ENCODE measurements around the gene SGSH. TPM values are rescaled to one million over a fixed set of nuclear protein-coding genes. Genes with fewer than 3 reads are reported as not detected.

Gene SGSH
- total RNA-seq, 5 donors from 2014 or later (not counting 1 experiment from before 2014, with no cell fraction given), result 133 to 197 (median 155) TPM

DNA sequence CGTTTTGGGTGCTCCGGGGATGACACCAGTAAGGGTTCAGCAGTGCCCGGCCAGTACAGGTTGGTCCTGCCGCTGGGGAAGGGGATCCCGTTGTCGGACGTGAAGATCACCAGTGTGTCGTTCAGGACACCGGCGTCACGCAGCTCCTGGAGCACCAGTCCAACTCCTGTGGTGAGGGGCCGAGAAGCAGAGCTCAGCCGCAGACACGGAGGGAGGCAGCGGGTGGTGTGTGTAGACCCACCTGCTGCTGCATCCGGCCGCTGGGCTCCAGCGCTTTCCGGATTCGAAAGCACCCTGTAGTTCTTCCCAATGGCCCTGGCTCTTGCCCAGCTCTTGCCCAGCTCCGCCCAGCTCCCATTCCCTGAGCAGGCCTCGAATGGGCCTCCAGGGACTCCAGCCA lies 8.0 kb downstream of the SGSH start:
- Mint-ChIP-seq H3K36me3 (peaks cover 15% of the 10 kb centered on the region), H3K27me3 (no peaks in the 10 kb centered on the region), H3K4me3 (no peak overlapping the region), H3K4me1 (peaks cover under 1 to 8% (median 7%) of the 10 kb centered on the region in 3 donors), H3K9me3 (no peaks in the 10 kb centered on the region), H3K27ac (no peak overlapping the region)
- ATAC-seq (replicated peaks in 1 of 4), result no peak
- DNase-seq, result no peak
- H3K4me1 ChIP-seq (ENCODE audit: control insufficient read depth in 1 of 2, extremely low read depth in 1 of 2, insufficient read depth in 2 of 2, low read length in 2 of 2), result peaks cover 0 to 7% of the 10 kb centered on the region in 2 experiments
- CTCF ChIA-PET, result no interaction called here
- H3K36me3 ChIP-seq (ENCODE audit: control insufficient read depth in 2 of 2, extremely low read depth in 1 of 2, insufficient read depth in 1 of 2, low read length in 1 of 2), result peaks cover 35 to 81% of the 10 kb centered on the region in 2 donors
- H3K4me3 ChIP-seq (ENCODE audit: control insufficient read depth in 1 of 2, extremely low read depth in 1 of 2, low read length in 1 of 2), result no peak overlapping the region
- no peak overlapping the region for H3K27ac ChIP-seq (ENCODE audit: low read length)
- WGBS (ENCODE audit: insufficient coverage), result 98% methylated on average over 22 of the region's 22 CpGs
- H3K9me3 ChIP-seq, result no peaks in the 10 kb centered on the region
- H3K27me3 ChIP-seq (replicated peaks in 1 of 2; ENCODE audit: control insufficient read depth in 2 of 2, extremely low read depth in 1 of 2, insufficient read depth in 2 of 2, low read length in 1 of 2), result peaks cover 0 to 1% of the 10 kb centered on the region in 2 experiments
- POLR2A ChIA-PET, result no interaction called here

GRCh38 chr17:80210348-80211108 lies 9.6 kb downstream of the SGSH start:
- Mint-ChIP-seq H3K36me3 (peaks cover 7% of the 10 kb centered on the region), H3K27me3 (no peaks in the 10 kb centered on the region), H3K9me3 (no peaks in the 10 kb centered on the region), H3K4me1 (peaks cover 0 to 2% (median 0%) of the 10 kb centered on the region in 3 donors), H3K27ac (no peak overlapping the region), H3K4me3 (no peak overlapping the region)
- ChIA-PET POLR2A (no interaction called here), CTCF (interaction anchor here in 1 of 2 donors (0.6 kb wide), 1 partner anchor 8 kb away, joined by 4 read pairs; no protein-coding TSS in a partner anchor)
- peaks cover 30 to 67% of the 10 kb centered on the region in 2 donors for H3K36me3 ChIP-seq (ENCODE audit: control insufficient read depth in 2 of 2, extremely low read depth in 1 of 2, insufficient read depth in 1 of 2, low read length in 1 of 2)
- no peak for DNase-seq
- no peaks in the 10 kb centered on the region for H3K9me3 ChIP-seq
- no peak for ATAC-seq (replicated peaks in 1 of 4)
- no peak overlapping the region for H3K4me3 ChIP-seq (ENCODE audit: control insufficient read depth in 1 of 2, extremely low read depth in 1 of 2, low read length in 1 of 2)
- H3K4me1 ChIP-seq (ENCODE audit: control insufficient read depth in 1 of 2, extremely low read depth in 1 of 2, insufficient read depth in 2 of 2, low read length in 2 of 2), result no peaks in the 10 kb centered on the region
- H3K27ac ChIP-seq (ENCODE audit: low read length), result no peak overlapping the region
- 95% methylated on average over 47 of the region's 47 CpGs for WGBS (ENCODE audit: insufficient coverage)
- no peaks in the 10 kb centered on the region for H3K27me3 ChIP-seq (replicated peaks in 1 of 2; ENCODE audit: control insufficient read depth in 2 of 2, extremely low read depth in 1 of 2, insufficient read depth in 2 of 2, low read length in 1 of 2)

GRCh38 chr17:80209765-80210164 lies 10.4 kb downstream of the SGSH start:
- Mint-ChIP-seq H3K27ac (no peak overlapping the region), H3K4me1 (peaks cover 0 to 2% (median 0%) of the 10 kb centered on the region in 3 donors), H3K9me3 (no peaks in the 10 kb centered on the region), H3K36me3 (peaks cover 7% of the 10 kb centered on the region), H3K27me3 (no peaks in the 10 kb centered on the region), H3K4me3 (no peak overlapping the region)
- no peak overlapping the region for H3K4me3 ChIP-seq (ENCODE audit: control insufficient read depth in 1 of 2, extremely low read depth in 1 of 2, low read length in 1 of 2)
- H3K4me1 ChIP-seq (ENCODE audit: control insufficient read depth in 1 of 2, extremely low read depth in 1 of 2, insufficient read depth in 2 of 2, low read length in 2 of 2), result no peaks in the 10 kb centered on the region
- H3K36me3 ChIP-seq (ENCODE audit: control insufficient read depth in 2 of 2, extremely low read depth in 1 of 2, insufficient read depth in 1 of 2, low read length in 1 of 2), result peaks cover 28 to 61% of the 10 kb centered on the region in 2 donors
- 98% methylated on average over 9 of the region's 12 CpGs for WGBS (ENCODE audit: insufficient coverage)
- ChIA-PET POLR2A (no interaction called here), CTCF (no interaction called here)
- H3K27ac ChIP-seq (ENCODE audit: low read length), result no peak overlapping the region
- no peaks in the 10 kb centered on the region for H3K9me3 ChIP-seq
- DNase-seq, result no peak
- no peak for ATAC-seq (replicated peaks in 1 of 4)
- H3K27me3 ChIP-seq (replicated peaks in 1 of 2; ENCODE audit: control insufficient read depth in 2 of 2, extremely low read depth in 1 of 2, insufficient read depth in 2 of 2, low read length in 1 of 2), result no peaks in the 10 kb centered on the region

- Mint-ChIP-seq H3K36me3 (peaks cover 7% of the 10 kb centered on the region), H3K9me3 (no peaks in the 10 kb centered on the region), H3K27me3 (no peaks in the 10 kb centered on the region), H3K27ac (no peak overlapping the region), H3K4me3 (no peak overlapping the region), H3K4me1 (peaks cover 0 to 2% (median 0%) of the 10 kb centered on the region in 3 donors)
- ChIA-PET POLR2A (no interaction called here), CTCF (no interaction called here)
- WGBS (ENCODE audit: insufficient coverage), result 99% methylated on average over 15 of the region's 16 CpGs
- Histone ChIP-seq H3K27me3 (replicated peaks in 1 of 2; ENCODE audit: control insufficient read depth in 2 of 2, extremely low read depth in 1 of 2, insufficient read depth in 2 of 2, low read length in 1 of 2) (no peaks in the 10 kb centered on the region), H3K9me3 (no peaks in the 10 kb centered on the region), H3K36me3 (ENCODE audit: control insufficient read depth in 2 of 2, extremely low read depth in 1 of 2, insufficient read depth in 1 of 2, low read length in 1 of 2) (peaks cover 22 to 48% of the 10 kb centered on the region in 2 donors), H3K27ac (ENCODE audit: low read length) (no peak overlapping the region), H3K4me1 (ENCODE audit: control insufficient read depth in 1 of 2, extremely low read depth in 1 of 2, insufficient read depth in 2 of 2, low read length in 2 of 2) (no peaks in the 10 kb centered on the region), H3K4me3 (ENCODE audit: control insufficient read depth in 1 of 2, extremely low read depth in 1 of 2, low read length in 1 of 2) (no peak overlapping the region)
- DNase-seq (no peak), ATAC-seq (replicated peaks in 1 of 4) (no peak)
Measured at GRCh38 chr17:80208050-80208449, 12.1 kb downstream of the SGSH start.

- Mint-ChIP-seq H3K9me3 (no peaks in the 10 kb centered on the region), H3K4me1 (peaks cover 0 to 2% (median 0%) of the 10 kb centered on the region in 3 donors), H3K36me3 (peaks cover 4% of the 10 kb centered on the region), H3K4me3 (no peak overlapping the region), H3K27ac (no peak overlapping the region), H3K27me3 (no peaks in the 10 kb centered on the region)
- no peak overlapping the region for H3K4me3 ChIP-seq (ENCODE audit: control insufficient read depth in 1 of 2, extremely low read depth in 1 of 2, low read length in 1 of 2)
- H3K36me3 ChIP-seq (ENCODE audit: control insufficient read depth in 2 of 2, extremely low read depth in 1 of 2, insufficient read depth in 1 of 2, low read length in 1 of 2), result peaks cover 18 to 26% of the 10 kb centered on the region in 2 donors
- no peaks in the 10 kb centered on the region for H3K9me3 ChIP-seq
- 92% methylated on average over 11 of the region's 13 CpGs for WGBS (ENCODE audit: insufficient coverage)
- DNase-seq (no peak), ATAC-seq (replicated peaks in 1 of 4) (no peak)
- no peak overlapping the region for H3K27ac ChIP-seq (ENCODE audit: low read length)
- POLR2A ChIA-PET, result no interaction called here
- no peaks in the 10 kb centered on the region for H3K4me1 ChIP-seq (ENCODE audit: control insufficient read depth in 1 of 2, extremely low read depth in 1 of 2, insufficient read depth in 2 of 2, low read length in 2 of 2)
- CTCF ChIA-PET, result interaction anchor here in 1 of 2 donors (0.6 to 1.1 kb wide), 2 partner anchors 10 kb away, joined by 3 read pairs; no protein-coding TSS in a partner anchor
- no peaks in the 10 kb centered on the region for H3K27me3 ChIP-seq (replicated peaks in 1 of 2; ENCODE audit: control insufficient read depth in 2 of 2, extremely low read depth in 1 of 2, insufficient read depth in 2 of 2, low read length in 1 of 2)
Measured at GRCh38 chr17:80205811-80206210, 14.3 kb downstream of the SGSH start.

DNA sequence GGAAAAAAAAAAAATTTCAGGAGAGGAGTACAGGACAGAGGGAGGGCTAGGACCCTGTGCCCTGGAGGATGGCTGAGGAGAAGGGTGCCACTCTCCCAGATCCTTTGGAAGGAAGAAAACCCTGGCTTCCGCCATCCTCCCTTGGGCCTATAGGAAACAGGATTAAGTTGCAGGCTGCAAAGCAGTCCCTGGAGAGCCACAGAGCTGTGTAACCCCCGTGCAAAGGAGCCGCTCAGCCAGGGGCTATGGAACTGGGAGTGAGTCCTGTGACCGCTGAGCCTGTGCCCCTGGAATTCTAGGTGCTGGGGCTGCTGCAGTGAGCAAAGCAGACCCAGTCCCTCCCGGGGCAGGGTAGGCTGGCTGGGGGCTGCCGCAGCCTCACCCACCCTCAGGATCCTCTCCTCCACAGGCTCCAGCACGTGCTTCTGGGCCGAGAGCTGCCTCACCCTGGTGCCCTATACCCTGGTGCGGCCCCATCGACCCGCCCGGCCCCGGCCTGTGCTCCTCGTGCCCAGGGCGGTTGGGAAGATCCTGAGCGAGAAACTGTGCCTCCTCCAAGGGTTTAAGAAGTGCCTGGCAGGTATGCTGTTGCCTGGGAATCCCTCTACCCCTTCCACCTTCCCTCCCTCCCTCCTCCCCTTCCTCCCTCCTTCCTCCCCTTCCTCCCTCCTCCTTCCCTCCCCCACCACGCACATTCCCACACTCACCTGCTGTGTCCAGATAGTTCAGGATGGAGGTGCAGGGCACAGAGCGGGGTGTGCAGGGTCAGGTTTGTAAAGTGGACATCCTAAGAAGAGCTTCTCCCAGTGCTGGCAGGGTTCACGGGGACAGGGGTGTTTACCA lies 15.3 kb downstream of the SGSH start:
- H3K27me3 Mint-ChIP-seq, result no peaks in the 10 kb centered on the region
- no peaks in the 10 kb centered on the region for H3K9me3 Mint-ChIP-seq
- peaks cover 8 to 17% of the 10 kb centered on the region in 2 donors for H3K36me3 ChIP-seq (ENCODE audit: control insufficient read depth in 2 of 2, extremely low read depth in 1 of 2, insufficient read depth in 1 of 2, low read length in 1 of 2)
- H3K9me3 ChIP-seq, result no peaks in the 10 kb centered on the region
- H3K4me3 ChIP-seq (ENCODE audit: control insufficient read depth in 1 of 2, extremely low read depth in 1 of 2, low read length in 1 of 2), result no peak overlapping the region
- H3K4me1 ChIP-seq (ENCODE audit: control insufficient read depth in 1 of 2, extremely low read depth in 1 of 2, insufficient read depth in 2 of 2, low read length in 2 of 2), result no peaks in the 10 kb centered on the region
- ChIA-PET POLR2A (no interaction called here), CTCF (interaction anchor here in 1 of 2 donors (1.1 kb wide), 1 partner anchor 9 kb away, joined by 3 read pairs; no protein-coding TSS in a partner anchor)
- no peaks in the 10 kb centered on the region for H3K27me3 ChIP-seq (replicated peaks in 1 of 2; ENCODE audit: control insufficient read depth in 2 of 2, extremely low read depth in 1 of 2, insufficient read depth in 2 of 2, low read length in 1 of 2)
- H3K4me1 Mint-ChIP-seq, result peaks cover 0 to 2% (median 0%) of the 10 kb centered on the region in 3 donors
- no peak for ATAC-seq (replicated peaks in 1 of 4)
- no peak overlapping the region for H3K27ac Mint-ChIP-seq
- no peak overlapping the region for H3K4me3 Mint-ChIP-seq
- H3K27ac ChIP-seq (ENCODE audit: low read length), result no peak overlapping the region
- H3K36me3 Mint-ChIP-seq, result no peaks in the 10 kb centered on the region
- WGBS (ENCODE audit: insufficient coverage), result 94% methylated on average over 13 of the region's 19 CpGs
- no peak for DNase-seq

Data from T-cell (primary cell).